Hepatocyte (in vitro differentiated cells): ENCODE data around the gene TIMM23.
"Not testable (repeated sequence)": the region's sequence is repeated elsewhere in the genome, so short reads cannot be mapped to it uniquely, and the experiment has no call there.

Experiments
- EZH2 ChIP-seq: fragments of 200-600 bp; sonication (generic); IDR thresholded peaks from 2 replicates; pipeline ENCODE4 v1.6.1; 2016; ENCODE audit warnings: antibody characterized with exemption, mild to moderate bottlenecking, borderline replicate concordance
- EZH2phosphoT487 ChIP-seq: fragments of 200-600 bp; sonication (generic); IDR thresholded peaks from one replicate; pipeline ENCODE4 v1.6.1; 2018; ENCODE audit warnings: antibody characterized with exemption, mild to moderate bottlenecking, low read depth, moderate library complexity; ENCODE audit not compliant: unreplicated experiment, severe bottlenecking
- TF ChIP-seq, protein P1 (sequence below): fragments of 200-600 bp; sonication (generic); IDR thresholded peaks from 2 replicates; pipeline ENCODE4 v1.5.1; 2016; ENCODE audit warnings: antibody characterized with exemption, mild to moderate bottlenecking; ENCODE audit not compliant: poor library complexity

- TF ChIP-seq, protein P1, sequence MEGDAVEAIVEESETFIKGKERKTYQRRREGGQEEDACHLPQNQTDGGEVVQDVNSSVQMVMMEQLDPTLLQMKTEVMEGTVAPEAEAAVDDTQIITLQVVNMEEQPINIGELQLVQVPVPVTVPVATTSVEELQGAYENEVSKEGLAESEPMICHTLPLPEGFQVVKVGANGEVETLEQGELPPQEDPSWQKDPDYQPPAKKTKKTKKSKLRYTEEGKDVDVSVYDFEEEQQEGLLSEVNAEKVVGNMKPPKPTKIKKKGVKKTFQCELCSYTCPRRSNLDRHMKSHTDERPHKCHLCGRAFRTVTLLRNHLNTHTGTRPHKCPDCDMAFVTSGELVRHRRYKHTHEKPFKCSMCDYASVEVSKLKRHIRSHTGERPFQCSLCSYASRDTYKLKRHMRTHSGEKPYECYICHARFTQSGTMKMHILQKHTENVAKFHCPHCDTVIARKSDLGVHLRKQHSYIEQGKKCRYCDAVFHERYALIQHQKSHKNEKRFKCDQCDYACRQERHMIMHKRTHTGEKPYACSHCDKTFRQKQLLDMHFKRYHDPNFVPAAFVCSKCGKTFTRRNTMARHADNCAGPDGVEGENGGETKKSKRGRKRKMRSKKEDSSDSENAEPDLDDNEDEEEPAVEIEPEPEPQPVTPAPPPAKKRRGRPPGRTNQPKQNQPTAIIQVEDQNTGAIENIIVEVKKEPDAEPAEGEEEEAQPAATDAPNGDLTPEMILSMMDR, result not testable (repeated sequence)
- not testable (repeated sequence) for TF ChIP-seq EZH2, EZH2phosphoT487
These were observed 9.1 kb downstream of the TIMM23 start for GRCh38 chr10:45981367-45981766.
